ENCODE measurements around the gene H6PD.
"Not testable (repeated sequence)": the region's sequence is repeated elsewhere in the genome, so short reads cannot be mapped to it uniquely, and the experiment has no call there.

DNA sequence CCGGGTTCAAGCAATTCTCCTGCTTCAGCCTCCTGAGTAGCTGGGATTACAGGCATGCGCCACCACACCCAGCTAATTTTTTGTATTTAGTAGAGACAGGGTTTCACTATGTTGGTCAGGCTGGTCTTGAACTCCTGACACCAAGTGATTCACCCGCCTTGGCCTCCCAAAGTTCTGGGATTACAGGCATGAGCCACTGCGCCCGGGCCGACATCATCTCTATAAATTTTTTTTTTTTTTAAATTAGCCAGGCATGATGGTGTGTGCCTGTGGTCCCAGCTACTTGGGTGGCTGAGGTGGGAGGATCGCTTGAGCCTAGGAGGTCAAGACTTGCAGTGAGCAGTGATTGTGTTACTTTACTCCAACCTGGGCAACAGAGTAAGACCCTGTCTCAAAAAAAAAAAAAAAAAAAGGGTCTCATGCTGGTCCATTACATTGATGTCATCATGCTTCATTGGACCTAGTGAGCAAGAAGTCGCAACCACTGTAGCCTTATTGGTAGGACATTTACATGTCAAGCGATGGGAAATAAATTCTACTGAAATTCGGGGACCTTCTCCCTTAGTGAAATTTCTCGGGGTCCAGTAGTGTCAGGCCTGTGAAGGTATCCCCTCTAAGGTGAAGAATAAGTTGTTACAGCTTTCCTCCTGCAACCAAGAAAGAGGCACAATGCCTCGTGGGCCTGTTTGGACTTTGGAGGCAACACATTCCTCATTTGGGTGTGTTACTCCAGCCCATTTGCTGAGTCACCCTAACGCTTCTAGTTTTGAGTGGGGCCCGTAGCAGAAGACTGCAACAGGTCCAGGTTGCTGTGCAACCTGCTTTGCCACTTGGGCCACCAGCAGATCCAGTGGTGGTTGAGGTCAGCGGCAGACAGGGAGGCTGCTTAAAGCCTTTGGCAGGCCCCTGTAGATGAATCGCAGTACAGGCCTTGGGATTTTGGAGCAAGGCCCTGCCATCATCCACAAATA, 65.3 kb downstream of the H6PD start:
- TF ChIP-seq, protein P1, sequence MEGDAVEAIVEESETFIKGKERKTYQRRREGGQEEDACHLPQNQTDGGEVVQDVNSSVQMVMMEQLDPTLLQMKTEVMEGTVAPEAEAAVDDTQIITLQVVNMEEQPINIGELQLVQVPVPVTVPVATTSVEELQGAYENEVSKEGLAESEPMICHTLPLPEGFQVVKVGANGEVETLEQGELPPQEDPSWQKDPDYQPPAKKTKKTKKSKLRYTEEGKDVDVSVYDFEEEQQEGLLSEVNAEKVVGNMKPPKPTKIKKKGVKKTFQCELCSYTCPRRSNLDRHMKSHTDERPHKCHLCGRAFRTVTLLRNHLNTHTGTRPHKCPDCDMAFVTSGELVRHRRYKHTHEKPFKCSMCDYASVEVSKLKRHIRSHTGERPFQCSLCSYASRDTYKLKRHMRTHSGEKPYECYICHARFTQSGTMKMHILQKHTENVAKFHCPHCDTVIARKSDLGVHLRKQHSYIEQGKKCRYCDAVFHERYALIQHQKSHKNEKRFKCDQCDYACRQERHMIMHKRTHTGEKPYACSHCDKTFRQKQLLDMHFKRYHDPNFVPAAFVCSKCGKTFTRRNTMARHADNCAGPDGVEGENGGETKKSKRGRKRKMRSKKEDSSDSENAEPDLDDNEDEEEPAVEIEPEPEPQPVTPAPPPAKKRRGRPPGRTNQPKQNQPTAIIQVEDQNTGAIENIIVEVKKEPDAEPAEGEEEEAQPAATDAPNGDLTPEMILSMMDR (IDR thresholded peaks at IDR 0.05; ENCODE audit: insufficient read depth, low read length, poor library complexity, severe bottlenecking), result not testable (repeated sequence)
- TF ChIP-seq EZH2phosphoT487 (conservative IDR thresholded peaks at IDR 0.05; ENCODE audit: low read length), result not testable (repeated sequence)
